Left ventricle myocardium inferior (tissue), 1 donor: ENCODE data around the gene ST8SIA2. TPM values are rescaled to one million over a fixed set of nuclear protein-coding genes. Genes with fewer than 3 reads are reported as not detected.

Experiments used
- DNase-seq: peaks from one replicate; pipeline ENCODE4 v3.0.0-alpha.2; 2020
- H3K27ac ChIP-seq: fragments of 200-600 bp; replicated peaks from 2 replicates; pipeline ENCODE4 v1.8.0; 2021
- H3K27me3 ChIP-seq: fragments of 200-600 bp; 2 replicates; pipeline ENCODE4 v1.8.0; 2021; ENCODE audit warnings: low read depth
- H3K36me3 ChIP-seq: fragments of 200-600 bp; 2 replicates; pipeline ENCODE4 v1.8.0; 2021
- H3K4me1 ChIP-seq: fragments of 200-600 bp; 2 replicates; pipeline ENCODE4 v1.8.0; 2021
- H3K4me3 ChIP-seq: fragments of 200-600 bp; 2 replicates; pipeline ENCODE4 v1.8.0; 2021; ENCODE audit warnings: mild to moderate bottlenecking, moderate library complexity
- H3K9me3 ChIP-seq: fragments of 200-600 bp; replicated peaks from 2 replicates; pipeline ENCODE4 v1.8.0; 2021
- CTCF ChIP-seq: fragments of 200-600 bp; IDR thresholded peaks from 2 replicates; pipeline ENCODE4 v1.8.0; 2021; ENCODE audit warnings: antibody characterized with exemption, mild to moderate bottlenecking, borderline replicate concordance
- intact Hi-C: fragments of 100-400 bp; cut with micrococcal nuclease; formaldehyde crosslinking; loops from one replicate; pipeline ENCODE4 v1.11.0; 2022
- total RNA-seq: library from RNA; stranded (reverse); fragmentation: NEBNext Ultra II Directional; extraction: Animal tissue kit (Norgen Biotek cat#: 25700); gene quantifications from one replicate; pipeline ENCODE4 v1.2.1, GENCODE V29; 2021
- donor health status: DM: no; HTN: yes; CAD: no; lungs with severe emphysema.

The ST8SIA2 gene
- total RNA-seq, 1 donor from 2014 or later, result 3.6 TPM

- Histone ChIP-seq H3K9me3 (no peaks in the 10 kb centered on the region), H3K27me3 (peaks cover 28% of the 10 kb centered on the region), H3K36me3 (no peaks in the 10 kb centered on the region), H3K4me1 (no peaks in the 10 kb centered on the region), H3K27ac (no peak overlapping the region), H3K4me3 (no peak overlapping the region)
- DNase-seq, result no peak
- intact Hi-C loops, result no loop called here
- no peak for TF ChIP-seq CTCF
Observed at GRCh38 chr15:92407916-92408315, 14.2 kb downstream of the ST8SIA2 start.

- intact Hi-C loops, result no loop called here
- Histone ChIP-seq H3K9me3 (no peaks in the 10 kb centered on the region), H3K36me3 (no peaks in the 10 kb centered on the region), H3K27ac (no peak overlapping the region), H3K27me3 (peaks cover 22% of the 10 kb centered on the region), H3K4me1 (no peaks in the 10 kb centered on the region), H3K4me3 (no peak overlapping the region)
- TF ChIP-seq CTCF, result no peak
- no peak for DNase-seq
Observed at GRCh38 chr15:92409006-92409405, 15.3 kb downstream of the ST8SIA2 start.

- intact Hi-C loops, result no loop called here
- Histone ChIP-seq H3K4me1 (no peaks in the 10 kb centered on the region), H3K9me3 (no peaks in the 10 kb centered on the region), H3K27ac (no peak overlapping the region), H3K4me3 (no peak overlapping the region), H3K36me3 (no peaks in the 10 kb centered on the region), H3K27me3 (peaks cover 22% of the 10 kb centered on the region)
- no peak for TF ChIP-seq CTCF
- no peak for DNase-seq
Observed at GRCh38 chr15:92409521-92409920, 15.8 kb downstream of the ST8SIA2 start.

GRCh38 chr15:92410537-92410936, 16.9 kb downstream of the ST8SIA2 start:
- no peak overlapping the region for H3K27ac ChIP-seq
- no peak for DNase-seq
- peaks cover 5% of the 10 kb centered on the region for H3K4me1 ChIP-seq
- no peak for TF ChIP-seq CTCF
- H3K4me3 ChIP-seq, result no peak overlapping the region
- peaks cover 27% of the 10 kb centered on the region for H3K27me3 ChIP-seq
- no peaks in the 10 kb centered on the region for H3K9me3 ChIP-seq
- intact Hi-C loops, result no loop called here
- no peaks in the 10 kb centered on the region for H3K36me3 ChIP-seq

DNA sequence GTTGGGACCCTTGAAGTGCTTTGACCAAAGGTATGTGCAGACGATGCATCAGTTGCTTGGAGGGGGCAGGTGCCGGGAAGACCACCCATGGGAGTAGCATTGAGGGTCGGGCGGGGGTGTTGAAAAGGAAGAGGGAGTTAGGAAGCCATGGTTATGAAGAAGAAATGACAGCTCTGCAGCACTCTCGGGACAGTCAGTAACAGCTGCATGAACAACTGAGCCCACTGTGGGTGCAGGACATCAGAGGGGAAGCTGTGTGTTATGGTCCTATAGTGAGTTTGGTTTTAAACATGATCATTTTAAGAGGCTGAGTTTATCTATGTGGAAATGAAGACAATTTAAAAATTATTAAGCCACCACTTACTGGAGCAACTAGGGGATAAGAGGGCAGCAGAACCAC, 17.6 kb downstream of the ST8SIA2 start:
- TF ChIP-seq CTCF, result no peak
- no peak overlapping the region for H3K27ac ChIP-seq
- no peaks in the 10 kb centered on the region for H3K9me3 ChIP-seq
- no peak overlapping the region for H3K4me3 ChIP-seq
- intact Hi-C loops, result no loop called here
- no peak for DNase-seq
- peaks cover 5% of the 10 kb centered on the region for H3K4me1 ChIP-seq
- no peaks in the 10 kb centered on the region for H3K36me3 ChIP-seq
- H3K27me3 ChIP-seq, result peaks cover 27% of the 10 kb centered on the region

GRCh38 chr15:92413510-92413909, 19.8 kb downstream of the ST8SIA2 start:
- Histone ChIP-seq H3K27me3 (peaks cover 27% of the 10 kb centered on the region), H3K4me1 (peaks cover 11% of the 10 kb centered on the region), H3K4me3 (no peak overlapping the region), H3K9me3 (no peaks in the 10 kb centered on the region), H3K36me3 (no peaks in the 10 kb centered on the region), H3K27ac (no peak overlapping the region)
- no peak for DNase-seq
- TF ChIP-seq CTCF, result no peak
- intact Hi-C loops, result no loop called here
